Effector memory CD8-positive, alpha-beta T cell (primary cell): Measurements from ENCODE around the gene GPR101.
A peak's percentile ranks its signal among the peaks of the same experiment; 100 is the strongest.
"Not testable (repeated sequence)": the region's sequence is repeated elsewhere in the genome, so short reads cannot be mapped to it uniquely, and the experiment has no call there.

Experiments used
- ATAC-seq: fragments of 150-1000 bp; cut with Tn5 transposase; replicated peaks from 2 replicates; pipeline ENCODE4 v1.10.0; 2021; ENCODE audit warnings: mild to moderate bottlenecking, moderate library complexity
- DNase-seq, 3 experiments: peaks; one replicate each; pipeline ENCODE4 v3.0.0; 2021
- H3K27ac Mint-ChIP-seq, 2 donors: one replicate each; pipeline ENCODE4 v1.8.0; 2022; ENCODE audit warnings: mild to moderate bottlenecking in 2 of 2, mixed read lengths in 2 of 2, moderate library complexity in 2 of 2
- H3K27me3 Mint-ChIP-seq, 2 donors: one replicate each; pipeline ENCODE4 v1.8.0; 2022; ENCODE audit warnings: mixed read lengths in 2 of 2
- H3K36me3 Mint-ChIP-seq: one replicate; pipeline ENCODE4 v1.8.0; 2022; ENCODE audit warnings: mild to moderate bottlenecking, moderate library complexity, mixed read lengths; ENCODE audit not compliant: insufficient read depth
- H3K4me1 Mint-ChIP-seq, 2 donors: one replicate each; pipeline ENCODE4 v1.8.0; 2022; ENCODE audit warnings: low read depth in 2 of 2, mixed read lengths in 2 of 2
- H3K4me3 Mint-ChIP-seq, 2 donors: one replicate each; pipeline ENCODE4 v1.8.0; 2022; ENCODE audit warnings: mild to moderate bottlenecking in 2 of 2, mixed read lengths in 2 of 2, moderate library complexity in 2 of 2
- H3K9me3 Mint-ChIP-seq, 2 donors: one replicate each; pipeline ENCODE4 v1.8.0; 2022; ENCODE audit warnings: mixed read lengths in 2 of 2

The GPR101 gene

DNA sequence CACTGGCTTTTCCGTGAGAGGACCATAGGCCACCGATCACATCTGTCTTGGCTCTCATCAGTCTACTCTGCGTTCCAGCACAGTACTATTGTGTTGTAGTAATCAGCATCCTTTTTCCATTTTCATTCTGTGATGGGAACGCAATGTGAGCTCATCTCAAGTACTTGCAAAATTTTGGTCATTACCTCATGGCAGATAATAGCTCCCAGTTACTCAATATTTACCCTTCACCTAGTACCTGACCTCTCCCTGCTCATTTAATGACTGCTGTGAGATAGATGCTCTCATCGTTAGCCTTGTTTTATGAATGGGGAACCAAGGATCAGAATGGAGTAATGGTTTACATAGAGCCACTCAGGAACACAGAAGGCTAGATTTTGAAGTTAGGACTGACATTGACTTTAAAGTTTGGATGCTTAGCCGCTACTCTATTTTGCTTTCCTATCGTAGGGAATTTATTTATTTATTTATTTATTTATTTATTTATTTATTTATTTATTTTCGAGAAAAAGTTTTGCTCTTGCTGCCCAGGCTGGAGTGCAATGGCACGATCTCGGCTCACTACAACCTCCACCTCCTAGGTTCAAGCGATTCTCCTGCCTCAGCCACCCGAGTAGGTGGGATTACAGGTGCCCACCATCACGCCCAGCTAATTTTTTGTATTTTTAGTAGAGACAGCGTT is 6.5 kb upstream of the GPR101 start:
- no peak overlapping the region for H3K27ac Mint-ChIP-seq

DNA sequence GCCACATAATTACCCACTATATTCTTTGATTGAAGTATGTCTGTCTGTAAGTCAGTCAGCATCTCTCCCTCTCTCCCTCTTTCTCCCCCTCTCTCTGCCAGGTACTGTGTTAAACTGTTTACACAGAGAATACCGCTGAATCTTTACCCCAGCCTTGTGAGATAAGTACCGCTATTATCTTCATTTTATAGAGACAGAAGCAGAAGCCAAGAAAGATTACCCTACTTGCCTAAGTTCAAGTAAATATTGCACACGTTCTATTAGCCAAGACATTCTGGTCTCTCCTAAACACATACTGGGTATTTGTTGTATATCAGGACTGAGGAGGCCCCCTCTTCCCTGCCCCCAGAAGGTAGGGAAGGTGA is 695 bp upstream of the GPR101 start:
- H3K27ac Mint-ChIP-seq, result no peak overlapping the region
- DNase-seq (no peak), ATAC-seq (no peak)
- no peaks in the 10 kb centered on the region for H3K36me3 Mint-ChIP-seq
- peaks cover 6 to 9% of the 10 kb centered on the region in 2 donors for H3K4me1 Mint-ChIP-seq
- H3K27me3 Mint-ChIP-seq, result peaks cover 25 to 45% of the 10 kb centered on the region in 2 donors
- no peaks in the 10 kb centered on the region for H3K9me3 Mint-ChIP-seq
- peak overlapping the region; percentile 50 to 55 for H3K4me3 Mint-ChIP-seq

More for the DNA sequence above, 6.5 kb upstream of the GPR101 start:
- H3K4me1 Mint-ChIP-seq, result no peaks in the 10 kb centered on the region
- H3K36me3 Mint-ChIP-seq, result no peaks in the 10 kb centered on the region
- ATAC-seq (no peak), DNase-seq (no peak)
- H3K9me3 Mint-ChIP-seq, result no peaks in the 10 kb centered on the region
- H3K4me3 Mint-ChIP-seq, result no peak overlapping the region
- peaks cover 13 to 15% of the 10 kb centered on the region in 2 donors for H3K27me3 Mint-ChIP-seq

DNA sequence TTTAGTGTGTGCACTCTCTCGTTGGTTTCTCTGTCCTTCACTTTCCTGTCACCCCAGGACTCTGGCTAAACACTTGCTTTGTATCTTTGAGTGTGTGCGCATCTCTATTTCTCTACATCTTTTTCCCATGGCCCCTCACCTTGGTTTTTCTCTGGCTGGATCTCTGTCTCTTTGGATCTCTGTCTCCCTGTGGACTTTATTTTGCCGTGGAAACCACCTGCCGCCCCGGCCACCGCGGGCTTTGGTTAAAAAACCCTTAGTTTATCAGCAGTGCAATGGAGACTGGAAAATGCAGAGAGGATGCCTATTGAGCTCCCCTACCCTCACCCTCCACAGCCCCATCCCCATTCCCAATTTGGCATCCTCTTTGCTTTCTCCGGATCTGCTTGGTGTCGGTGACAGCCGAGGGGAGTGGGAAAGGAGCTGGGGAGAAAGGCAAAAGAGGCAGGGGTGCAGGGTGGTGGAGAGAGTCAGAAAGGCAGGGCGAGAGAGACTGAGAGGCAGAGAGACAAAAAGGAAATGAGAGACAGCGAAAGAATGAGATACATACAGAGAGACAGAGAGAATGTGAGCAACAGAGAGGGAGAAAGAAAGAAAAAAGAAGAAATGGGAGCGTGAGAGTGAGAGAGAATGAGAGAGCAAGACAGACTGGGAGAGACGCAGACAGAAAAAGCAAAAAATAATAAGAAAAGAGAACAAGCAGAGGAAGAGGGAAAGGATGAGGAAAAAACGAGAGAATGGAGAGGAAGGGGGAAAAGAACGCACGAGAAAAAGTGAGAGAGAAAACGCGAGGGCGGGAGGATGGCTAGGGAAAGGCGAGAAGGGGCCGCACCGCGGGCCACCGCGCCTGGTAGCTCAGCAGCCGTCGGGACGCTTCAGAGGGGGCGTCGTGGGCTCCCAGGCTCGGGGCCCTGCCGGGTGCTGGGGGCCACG is 688 bp downstream of the GPR101 start:
- no peak for DNase-seq
- no peak for ATAC-seq
- peaks cover 6 to 9% of the 10 kb centered on the region in 2 donors for H3K4me1 Mint-ChIP-seq
- H3K27ac Mint-ChIP-seq, result no peak overlapping the region
- peaks cover 24 to 45% of the 10 kb centered on the region in 2 donors for H3K27me3 Mint-ChIP-seq
- H3K4me3 Mint-ChIP-seq, result no peak overlapping the region
- H3K36me3 Mint-ChIP-seq, result no peaks in the 10 kb centered on the region
- H3K9me3 Mint-ChIP-seq, result no peaks in the 10 kb centered on the region

DNA sequence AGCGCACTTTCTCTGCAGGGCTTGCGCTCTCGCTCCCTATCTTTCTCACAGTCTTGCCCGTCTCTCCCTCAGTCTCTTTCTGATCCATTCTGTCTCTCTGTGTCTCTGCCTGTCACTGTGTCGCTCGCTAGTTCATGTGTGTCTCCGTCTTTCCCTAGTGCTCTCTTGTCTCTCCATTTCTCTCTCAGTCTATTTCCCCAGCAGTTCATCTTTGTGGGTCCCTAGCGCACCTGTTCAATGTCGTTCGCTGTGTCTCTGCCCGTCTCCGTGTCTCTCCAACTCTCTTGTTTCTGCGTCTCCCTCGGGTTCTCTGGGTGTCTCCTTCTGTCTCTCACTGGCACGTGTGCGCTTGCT is 1.5 kb downstream of the GPR101 start:
- ATAC-seq, result no peak
- no peaks in the 10 kb centered on the region for H3K9me3 Mint-ChIP-seq
- H3K27me3 Mint-ChIP-seq, result peaks cover 19 to 39% of the 10 kb centered on the region in 2 donors

DNA sequence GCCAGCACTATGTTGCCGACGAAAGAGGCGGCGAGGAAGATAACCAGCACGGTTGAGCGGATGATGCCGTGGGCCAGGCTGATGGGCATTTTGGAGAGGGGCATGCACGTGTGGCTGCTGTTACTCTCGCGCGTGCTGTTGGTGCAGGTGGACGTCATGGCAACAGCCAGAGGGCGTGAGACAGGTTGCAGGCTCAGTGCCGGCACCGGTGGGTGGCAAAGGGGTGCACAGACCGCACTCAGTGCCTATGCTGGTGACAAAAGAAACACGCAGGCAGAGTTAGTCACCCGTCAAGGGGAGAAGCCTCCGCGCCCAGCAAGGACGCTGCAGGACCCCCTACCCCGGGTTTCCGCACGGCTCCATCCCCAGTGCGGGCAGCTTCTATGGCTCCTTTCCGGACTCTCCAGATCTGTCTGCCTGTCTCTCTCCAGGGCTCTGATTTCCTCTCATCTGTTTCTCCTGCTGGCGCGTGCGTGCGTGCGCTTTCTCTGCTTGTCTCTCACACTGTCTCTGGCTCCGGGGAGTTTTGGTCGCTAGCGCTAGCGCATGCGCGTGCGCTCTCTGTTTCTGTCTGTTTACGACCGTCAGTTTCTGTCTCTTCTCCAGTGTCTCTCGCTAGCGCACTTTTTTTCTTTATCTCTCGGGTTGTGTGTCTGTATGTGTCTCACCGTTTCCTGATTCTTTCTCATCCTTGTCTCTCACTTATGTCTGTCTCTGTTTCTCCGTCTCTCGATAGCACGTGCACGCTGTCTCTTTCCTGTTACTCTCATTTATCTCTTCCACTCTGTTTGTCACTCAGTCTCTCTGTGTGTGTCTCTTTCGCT is 2.1 kb downstream of the GPR101 start:
- Mint-ChIP-seq H3K4me1 (peaks cover 6 to 9% of the 10 kb centered on the region in 2 donors), H3K27me3 (peaks cover 19 to 41% of the 10 kb centered on the region in 2 donors), H3K9me3 (no peaks in the 10 kb centered on the region), H3K27ac (no peak overlapping the region), H3K36me3 (no peaks in the 10 kb centered on the region), H3K4me3 (no peak overlapping the region)
- ATAC-seq (peak; percentile 75), DNase-seq (peak in 2 of 3 experiments; percentile 9 to 22)

More for the DNA sequence above, 1.5 kb downstream of the GPR101 start:
- Mint-ChIP-seq H3K36me3 (no peaks in the 10 kb centered on the region), H3K27ac (no peak overlapping the region), H3K4me1 (peaks cover 6 to 9% of the 10 kb centered on the region in 2 donors), H3K4me3 (no peak overlapping the region)
- no peak for DNase-seq

DNA sequence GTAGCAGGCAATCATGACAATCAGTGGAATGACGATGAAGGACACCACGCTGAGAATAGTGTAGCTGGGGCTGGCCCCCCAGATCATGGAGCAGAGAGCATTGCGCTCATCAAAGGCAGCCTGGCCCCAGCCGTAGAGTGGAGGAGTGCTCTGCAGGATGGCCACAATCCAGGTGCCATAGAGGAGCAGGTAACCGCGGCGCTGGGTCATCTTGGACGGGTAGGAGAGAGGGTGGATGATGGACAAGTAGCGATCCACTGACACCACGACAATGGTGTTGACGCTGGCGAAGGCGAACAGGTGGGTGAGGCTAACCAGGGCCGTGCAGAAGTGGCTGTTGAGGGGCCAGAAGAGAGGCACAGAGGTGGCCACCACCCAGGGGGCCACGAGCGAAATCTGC is 2.8 kb downstream of the GPR101 start:
- ATAC-seq (no peak), DNase-seq (no peak)
- no peaks in the 10 kb centered on the region for H3K36me3 Mint-ChIP-seq
- peaks cover 6 to 9% of the 10 kb centered on the region in 2 donors for H3K4me1 Mint-ChIP-seq
- H3K4me3 Mint-ChIP-seq, result no peak overlapping the region
- H3K27me3 Mint-ChIP-seq, result peaks cover 20 to 43% of the 10 kb centered on the region in 2 donors
- H3K9me3 Mint-ChIP-seq, result no peaks in the 10 kb centered on the region
- no peak overlapping the region for H3K27ac Mint-ChIP-seq

DNA sequence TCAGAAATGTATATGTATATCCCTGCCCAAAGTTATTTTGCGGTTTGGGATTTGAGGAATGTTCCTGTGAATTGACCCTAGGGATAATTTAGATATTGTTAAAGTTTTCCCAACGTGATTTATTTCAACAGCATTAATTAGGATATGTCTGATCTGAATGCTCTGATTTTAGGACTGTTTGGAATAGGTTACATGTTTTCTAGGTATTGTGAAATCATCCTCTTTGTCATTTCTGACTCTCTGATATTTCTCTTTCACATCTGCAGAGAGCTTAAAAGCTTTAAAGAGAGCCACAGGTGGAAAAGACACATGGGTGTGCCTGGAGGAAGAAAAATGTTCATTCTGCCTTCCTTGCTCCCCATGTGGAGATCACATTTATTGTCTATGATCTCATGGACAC is 5.1 kb downstream of the GPR101 start:
- Mint-ChIP-seq H3K9me3 (no peaks in the 10 kb centered on the region), H3K36me3 (no peaks in the 10 kb centered on the region), H3K4me1 (peaks cover 6 to 9% of the 10 kb centered on the region in 2 donors), H3K27me3 (peaks cover 6 to 24% of the 10 kb centered on the region in 2 donors), H3K27ac (no peak overlapping the region), H3K4me3 (no peak overlapping the region)
- DNase-seq (no peak), ATAC-seq (no peak)

DNA sequence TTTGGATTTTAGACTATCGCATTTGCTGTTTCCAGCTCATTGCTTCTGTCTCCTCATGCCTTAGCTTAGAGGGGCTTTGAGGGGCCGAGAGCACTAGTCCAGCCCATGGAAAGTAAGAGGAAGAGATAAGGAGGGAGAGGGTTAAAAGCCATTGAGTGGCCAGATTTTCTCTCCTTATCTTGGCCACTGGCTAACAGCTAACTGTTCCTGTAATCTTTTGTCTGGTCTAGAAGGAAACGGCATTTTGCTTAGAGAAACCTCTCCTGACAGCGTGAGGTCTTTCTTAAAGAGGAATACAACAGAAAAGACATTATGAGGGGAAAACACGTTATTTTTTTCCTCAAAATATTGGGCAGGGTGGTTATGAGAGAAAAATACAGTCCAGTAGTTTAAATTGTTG is 7.9 kb downstream of the GPR101 start:
- no peak for ATAC-seq
- H3K36me3 Mint-ChIP-seq, result no peaks in the 10 kb centered on the region
- DNase-seq, result no peak
- peaks cover 6 to 27% of the 10 kb centered on the region in 2 donors for H3K27me3 Mint-ChIP-seq
- peaks cover under 1 to 4% of the 10 kb centered on the region in 2 donors for H3K4me1 Mint-ChIP-seq
- H3K4me3 Mint-ChIP-seq, result no peak overlapping the region
- no peaks in the 10 kb centered on the region for H3K9me3 Mint-ChIP-seq
- no peak overlapping the region for H3K27ac Mint-ChIP-seq

DNA sequence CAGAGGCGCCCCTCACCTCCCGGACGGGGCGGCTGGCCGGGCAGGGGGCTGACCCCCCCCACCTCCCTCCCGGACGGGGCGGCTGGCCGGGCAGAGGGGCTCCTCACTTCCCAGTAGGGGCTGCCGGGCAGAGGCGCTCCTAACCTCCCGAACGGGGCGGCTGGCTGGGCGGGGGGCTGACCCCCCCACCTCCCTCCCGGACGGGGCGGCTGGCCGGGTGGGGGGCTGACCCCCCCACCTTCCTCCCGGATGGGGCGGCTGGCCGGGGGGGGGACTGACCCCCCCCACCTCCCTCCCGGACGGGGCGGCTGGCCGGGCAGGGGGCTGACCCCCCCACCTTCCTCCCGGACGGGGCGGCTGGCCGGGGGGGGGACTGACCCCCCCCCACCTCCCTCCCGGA is 33.6 kb downstream of the GPR101 start:
- H3K4me3 Mint-ChIP-seq, H3K27ac Mint-ChIP-seq, H3K36me3 Mint-ChIP-seq, DNase-seq, H3K9me3 Mint-ChIP-seq, H3K4me1 Mint-ChIP-seq, H3K27me3 Mint-ChIP-seq, ATAC-seq: not testable (repeated sequence)

DNA sequence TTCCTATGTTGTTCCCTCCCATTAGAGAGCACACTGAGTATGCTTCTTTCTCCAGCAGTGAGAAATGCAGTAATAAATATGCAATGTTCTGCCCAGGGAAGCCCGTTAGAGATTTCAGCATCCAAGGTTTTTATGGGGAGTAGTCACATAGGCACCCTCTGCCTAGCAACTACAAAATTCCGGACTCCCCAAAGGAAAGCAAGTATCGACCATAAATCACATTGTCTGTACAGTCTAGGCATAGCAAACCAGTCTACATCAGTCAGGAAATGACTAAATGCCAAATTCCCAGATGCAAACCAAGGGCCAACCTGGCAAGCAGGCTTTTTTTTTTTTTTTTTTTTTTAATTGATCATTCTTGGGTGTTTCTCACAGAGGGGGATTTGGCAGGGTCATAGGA is 34.8 kb downstream of the GPR101 start:
- DNase-seq (no peak), ATAC-seq (no peak)
- H3K9me3 Mint-ChIP-seq, result no peaks in the 10 kb centered on the region
- no peaks in the 10 kb centered on the region for H3K36me3 Mint-ChIP-seq
- no peaks in the 10 kb centered on the region for H3K27me3 Mint-ChIP-seq
- H3K4me3 Mint-ChIP-seq, result no peak overlapping the region
- H3K4me1 Mint-ChIP-seq, result no peaks in the 10 kb centered on the region
- no peak overlapping the region for H3K27ac Mint-ChIP-seq
